GM23248 (cell line): ENCODE data around the gene IGSF22. TPM values are rescaled to one million over a fixed set of nuclear protein-coding genes. Genes with fewer than 3 reads are reported as not detected.

Source experiments
- DNase-seq: peaks from one replicate; pipeline ENCODE4 v3.0.0-alpha.2; 2015
- H2AFZ ChIP-seq: fragments of 200-600 bp; sonication (generic); 2 replicates; pipeline ENCODE4 v1.6.1; 2016; ENCODE audit warnings: antibody characterized with exemption
- H3F3A ChIP-seq: fragments of 200-600 bp; sonication (generic); 2 replicates; pipeline ENCODE4 v1.6.1; 2016; ENCODE audit warnings: mild to moderate bottlenecking, antibody characterized with exemption, mixed run types; ENCODE audit not compliant: insufficient read depth
- H3K27ac ChIP-seq: fragments of 200-600 bp; sonication (generic); 2 replicates; pipeline ENCODE4 v1.5.1; 2016; ENCODE audit warnings: mild to moderate bottlenecking
- H3K27me3 ChIP-seq: fragments of 200-600 bp; sonication (generic); replicated peaks from 2 replicates; pipeline ENCODE4 v1.6.1; 2016; ENCODE audit warnings: mild to moderate bottlenecking; ENCODE audit not compliant: insufficient read depth
- H3K36me3 ChIP-seq: fragments of 200-600 bp; sonication (generic); 2 replicates; pipeline ENCODE4 v1.6.1; 2016; ENCODE audit warnings: low read depth, mild to moderate bottlenecking
- H3K4me1 ChIP-seq: fragments of 200-600 bp; sonication (generic); 2 replicates; pipeline ENCODE4 v1.6.1; 2016; ENCODE audit warnings: mild to moderate bottlenecking; ENCODE audit not compliant: insufficient read depth
- H3K4me2 ChIP-seq: fragments of 200-600 bp; sonication (generic); one replicate; pipeline ENCODE4 v1.6.1; 2016; ENCODE audit warnings: mild to moderate bottlenecking; ENCODE audit not compliant: unreplicated experiment
- H3K4me3 ChIP-seq: fragments of 200-600 bp; sonication (generic); 2 replicates; pipeline ENCODE4 v1.5.1; 2016; ENCODE audit warnings: mild to moderate bottlenecking
- H3K79me2 ChIP-seq: fragments of 200-600 bp; sonication (generic); 2 replicates; pipeline ENCODE4 v1.6.1; 2016; ENCODE audit warnings: mild to moderate bottlenecking; ENCODE audit not compliant: insufficient read depth
- H3K9ac ChIP-seq: fragments of 200-600 bp; sonication (generic); 2 replicates; pipeline ENCODE4 v1.6.1; 2016; ENCODE audit warnings: mild to moderate bottlenecking
- H3K9me2 ChIP-seq: fragments of 200-600 bp; sonication (generic); 2 replicates; pipeline ENCODE4 v1.6.1; 2016; ENCODE audit warnings: mixed run types, mild to moderate bottlenecking, moderate library complexity; ENCODE audit not compliant: insufficient read depth
- H3K9me3 ChIP-seq: fragments of 200-600 bp; sonication (generic); one replicate; pipeline ENCODE4 v1.6.1; 2017; ENCODE audit warnings: low read depth
- H4K20me1 ChIP-seq: fragments of 200-600 bp; sonication (generic); 2 replicates; pipeline ENCODE4 v1.6.0; 2016; ENCODE audit not compliant: insufficient read depth
- EZH2 ChIP-seq: fragments of 200-600 bp; sonication (generic); IDR thresholded peaks from 2 replicates; pipeline ENCODE4 v1.6.1; 2018; ENCODE audit warnings: antibody characterized with exemption, mild to moderate bottlenecking; ENCODE audit not compliant: insufficient read depth, poor library complexity, severe bottlenecking
- EZH2phosphoT487 ChIP-seq: fragments of 200-600 bp; sonication (generic); IDR thresholded peaks from 2 replicates; pipeline ENCODE4 v1.6.1; 2018; ENCODE audit warnings: antibody characterized with exemption, moderate library complexity, mild to moderate bottlenecking, low read depth; ENCODE audit not compliant: insufficient read depth
- WGBS, 2 experiments: methylation state at CpG; one replicate each; pipeline ENCODE4 v1.1.6; 2015 to 2017; ENCODE audit warnings: low lambda C conversion rate in 2 of 2, low coverage in 1 of 2; ENCODE audit errors: missing lambda C conversion rate in 2 of 2; 5-methylcytosine and 5-hydroxymethylcytosine counted together
- in situ Hi-C: fragments of 300-500 bp; cut with MboI; formaldehyde crosslinking; loops from 2 replicates; pipeline ENCODE4 v1.15.0; 2020
- polyA plus RNA-seq: library from polyadenylated mRNA; unstranded; fragments of >200 nt; fragmentation: Nextera tagmentation; extraction: Ambion mirVana; gene quantifications from 2 replicates; pipeline ENCODE4 v1.2.1, GENCODE V29; 2016
- total RNA-seq: library from RNA; depleted of rRNA; stranded (reverse); fragments of >200 nt; shearing (Covaris generic); gene quantifications from 2 replicates; pipeline ENCODE4 v1.2.3, GENCODE V29; 2014

Gene IGSF22
- total and polyA plus RNA-seq, 2 experiments from 2014 or later, result not detected

DNA sequence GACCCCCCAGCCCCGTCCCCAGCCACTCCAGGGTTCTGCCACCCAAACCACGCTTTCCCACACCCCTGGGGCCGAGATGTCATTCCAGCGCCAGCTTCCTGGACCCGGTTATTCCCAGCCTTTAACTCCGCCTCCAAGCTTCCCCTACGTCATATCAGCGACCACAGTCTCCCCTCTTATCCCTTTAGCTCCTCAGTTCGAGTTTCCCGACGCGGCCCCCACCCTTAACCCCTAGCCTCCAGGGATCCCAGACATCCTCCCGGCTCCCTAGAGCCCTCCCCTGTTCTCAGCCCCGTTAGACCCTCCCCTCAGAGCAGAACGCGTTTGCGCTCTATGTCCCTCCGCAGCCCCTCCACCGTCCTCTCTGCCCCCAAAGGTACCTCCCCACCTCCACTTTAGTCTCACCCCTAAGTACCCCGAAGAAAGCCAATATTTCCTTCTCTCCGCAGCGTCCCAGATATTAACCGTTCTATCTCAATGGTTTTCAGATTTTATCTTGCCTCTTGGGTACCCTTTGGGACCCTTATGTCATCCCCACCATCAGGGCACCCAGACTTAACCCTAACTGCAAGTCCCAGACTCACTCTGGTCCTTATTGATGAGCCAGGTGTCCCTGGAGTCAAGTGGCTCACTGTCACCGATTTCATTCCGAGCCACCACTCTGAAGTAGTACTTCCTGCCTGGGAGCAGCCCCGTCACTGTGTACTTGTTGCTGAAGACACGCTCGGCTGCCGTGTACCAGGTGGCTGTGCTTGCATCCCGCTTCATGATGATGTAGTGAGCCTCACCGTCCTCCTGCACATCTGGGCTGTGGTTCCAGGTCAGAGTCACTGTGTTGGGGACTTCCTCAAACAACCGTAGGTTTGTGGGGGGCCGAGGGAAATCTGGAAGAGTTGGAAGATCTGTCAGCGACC is 19.4 kb downstream of the IGSF22 start:
- H3K4me3 ChIP-seq, result peak overlapping the region; percentile 49; the same call in 1 of the 2 replicates
- no peaks in the 10 kb centered on the region for H3K9me2 ChIP-seq
- in situ Hi-C loops, result no loop called here
- H4K20me1 ChIP-seq, result no peaks in the 10 kb centered on the region
- H3F3A ChIP-seq, result no peaks in the 10 kb centered on the region
- WGBS, 2 experiments, result 15% methylated on average over 32 to 34 of the region's 34 CpGs
- H3K27ac ChIP-seq, result no peak overlapping the region
- DNase-seq, result peak; percentile 26
- no peak overlapping the region for H3K9ac ChIP-seq
- no peaks in the 10 kb centered on the region for H3K4me1 ChIP-seq
- H3K27me3 ChIP-seq, result peaks cover 14% of the 10 kb centered on the region
- TF ChIP-seq EZH2phosphoT487, result no peak
- no peak for TF ChIP-seq EZH2
- no peaks in the 10 kb centered on the region for H3K79me2 ChIP-seq
- H3K9me3 ChIP-seq, result no peaks in the 10 kb centered on the region
- no peak overlapping the region for H3K4me2 ChIP-seq
- H2AFZ ChIP-seq, result peak overlapping the region; percentile 74
- H3K36me3 ChIP-seq, result no peaks in the 10 kb centered on the region

DNA sequence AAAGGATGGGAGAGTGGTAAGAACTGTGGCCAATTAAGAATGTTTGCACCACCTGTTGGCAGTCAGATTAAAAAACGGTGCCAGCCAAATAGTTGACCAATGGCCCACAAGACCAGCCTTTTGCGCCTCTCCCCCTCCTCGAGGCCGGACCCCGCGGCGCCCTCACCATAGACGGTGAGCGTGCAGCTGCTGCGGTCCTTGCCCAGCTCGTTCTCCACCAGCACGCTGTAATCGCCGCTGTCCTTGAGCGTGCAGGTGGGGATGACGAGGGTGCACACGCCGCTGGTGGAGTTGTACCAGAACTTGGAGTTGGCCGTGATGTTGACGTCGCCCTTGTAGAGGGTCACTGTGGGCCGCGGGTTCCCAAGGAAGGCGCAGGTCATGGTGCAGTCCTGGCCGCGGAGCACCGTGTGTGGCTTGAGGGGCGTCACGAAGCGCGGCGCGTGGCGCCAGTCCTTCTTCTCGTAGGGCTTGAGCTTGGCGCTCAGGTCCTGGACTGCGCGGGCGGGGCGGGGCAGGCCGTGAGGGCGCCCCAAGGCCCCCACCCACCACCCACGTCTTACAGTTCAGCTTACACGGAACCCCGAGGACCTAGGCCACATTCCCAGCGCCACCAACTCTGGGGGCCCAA is 20.2 kb downstream of the IGSF22 start:
- peak overlapping the region; percentile 7 for H3K4me2 ChIP-seq
- peak; percentile 18 for DNase-seq
- no peaks in the 10 kb centered on the region for H3K9me3 ChIP-seq
- H4K20me1 ChIP-seq, result no peaks in the 10 kb centered on the region
- H2AFZ ChIP-seq, result peak overlapping the region; percentile 48; the same call in 1 of the 2 replicates
- TF ChIP-seq EZH2phosphoT487, result no peak
- TF ChIP-seq EZH2, result no peak
- H3K9ac ChIP-seq, result no peak overlapping the region
- no peak overlapping the region for H3K27ac ChIP-seq
- H3K27me3 ChIP-seq, result peaks cover 14% of the 10 kb centered on the region
- no peaks in the 10 kb centered on the region for H3K9me2 ChIP-seq
- H3K36me3 ChIP-seq, result no peaks in the 10 kb centered on the region
- 5 to 10% methylated on average over 30 to 45 of the region's 46 CpGs for WGBS, 2 experiments
- H3K4me3 ChIP-seq, result no peak overlapping the region
- in situ Hi-C loops, result no loop called here
- no peaks in the 10 kb centered on the region for H3K79me2 ChIP-seq
- H3F3A ChIP-seq, result no peaks in the 10 kb centered on the region
- H3K4me1 ChIP-seq, result no peaks in the 10 kb centered on the region

DNA sequence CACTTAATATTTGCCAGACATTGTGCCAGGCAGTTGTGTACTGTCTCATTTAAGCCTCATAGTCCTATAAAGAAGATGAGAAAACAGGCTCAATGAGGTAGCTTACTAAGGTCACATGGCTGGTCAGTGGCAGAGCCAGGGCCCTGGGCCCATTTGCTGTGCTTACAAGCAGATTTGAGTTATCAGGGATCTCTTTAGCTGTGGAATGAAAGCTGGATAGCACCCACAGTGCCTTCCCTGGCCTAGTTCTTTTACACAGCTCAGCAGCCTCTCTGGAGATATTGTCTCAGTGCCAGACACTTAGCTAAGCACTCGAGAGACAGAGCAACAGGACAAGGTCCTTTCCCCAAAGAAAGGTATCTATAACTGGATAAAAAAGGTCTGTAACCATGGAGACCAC is 21.3 kb downstream of the IGSF22 start:
- H3K9me3 ChIP-seq, result no peaks in the 10 kb centered on the region
- TF ChIP-seq EZH2phosphoT487 (no peak), EZH2 (no peak)
- H3K36me3 ChIP-seq, result no peaks in the 10 kb centered on the region
- no peaks in the 10 kb centered on the region for H4K20me1 ChIP-seq
- WGBS, 2 experiments, result 79 to 85% methylated on average over 1 of the region's 1 CpG
- H3K9me2 ChIP-seq, result no peaks in the 10 kb centered on the region
- no peaks in the 10 kb centered on the region for H3K4me1 ChIP-seq
- in situ Hi-C loops, result no loop called here
- H3F3A ChIP-seq, result no peaks in the 10 kb centered on the region
- no peak overlapping the region for H3K27ac ChIP-seq
- H3K27me3 ChIP-seq, result peaks cover 14% of the 10 kb centered on the region
- no peak overlapping the region for H2AFZ ChIP-seq
- no peak overlapping the region for H3K4me3 ChIP-seq
- no peak overlapping the region for H3K9ac ChIP-seq
- DNase-seq, result no peak
- H3K4me2 ChIP-seq, result no peak overlapping the region
- H3K79me2 ChIP-seq, result no peaks in the 10 kb centered on the region

DNA sequence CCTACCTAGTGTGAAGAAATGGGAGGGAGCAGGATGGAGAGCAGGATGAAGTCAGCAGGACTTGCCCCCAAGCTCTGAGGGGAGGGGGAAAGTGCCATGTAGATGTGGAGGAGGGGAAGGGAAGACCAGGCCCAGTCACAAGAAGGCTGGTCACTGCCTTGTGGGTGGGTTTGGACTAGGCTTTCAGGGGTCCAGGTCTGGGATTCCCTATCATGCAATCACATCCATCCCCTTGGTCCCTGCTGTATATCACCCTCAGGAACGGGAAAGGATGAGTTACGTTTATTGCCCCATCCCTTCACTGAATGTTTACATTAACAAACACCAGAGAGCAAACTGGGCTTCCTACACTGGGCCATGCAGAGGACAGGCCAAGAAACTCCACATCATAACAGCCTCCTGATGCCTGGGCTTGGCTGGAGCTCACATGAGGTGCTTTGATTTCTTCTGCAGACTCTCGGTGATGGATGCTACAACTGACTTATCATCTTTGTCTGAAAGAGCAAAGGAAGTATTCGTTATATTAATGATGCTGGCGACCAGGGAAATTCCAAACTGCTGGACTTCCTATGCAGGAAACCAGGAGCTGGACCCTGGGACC is 21.8 kb downstream of the IGSF22 start:
- Histone ChIP-seq H3K27ac (no peak overlapping the region), H3K27me3 (peaks cover 14% of the 10 kb centered on the region), H3K4me3 (no peak overlapping the region), H3K79me2 (no peaks in the 10 kb centered on the region), H3K9me3 (no peaks in the 10 kb centered on the region), H3K4me1 (no peaks in the 10 kb centered on the region), H3K9ac (no peak overlapping the region), H3K4me2 (no peak overlapping the region), H4K20me1 (no peaks in the 10 kb centered on the region), H3K36me3 (no peaks in the 10 kb centered on the region), H2AFZ (no peak overlapping the region), H3F3A (no peaks in the 10 kb centered on the region), H3K9me2 (no peaks in the 10 kb centered on the region)
- DNase-seq, result no peak
- no peak for TF ChIP-seq EZH2phosphoT487
- TF ChIP-seq EZH2, result no peak
- 73 to 74% methylated on average over 5 of the region's 5 CpGs for WGBS, 2 experiments
- in situ Hi-C loops, result no loop called here
